HL-60 (cell line): Measurements from ENCODE around the gene ENOX1.

Experiments used
- POLR2AphosphoS5 ChIP-seq: IDR thresholded peaks from 2 replicates; pipeline ENCODE4 v1.6.1; 2012; ENCODE audit warnings: low read depth
- TF ChIP-seq, protein P1 (sequence below): IDR thresholded peaks from one replicate; pipeline ENCODE4 v1.5.1; 2011; ENCODE audit warnings: low read length, control low read depth, inconsistent platforms; ENCODE audit not compliant: insufficient read depth
- TF ChIP-seq, protein P2 (sequence below): IDR thresholded peaks from 2 replicates; pipeline ENCODE4 v1.6.1; 2012; ENCODE audit warnings: low read depth; ENCODE audit not compliant: insufficient replicate concordance

DNA sequence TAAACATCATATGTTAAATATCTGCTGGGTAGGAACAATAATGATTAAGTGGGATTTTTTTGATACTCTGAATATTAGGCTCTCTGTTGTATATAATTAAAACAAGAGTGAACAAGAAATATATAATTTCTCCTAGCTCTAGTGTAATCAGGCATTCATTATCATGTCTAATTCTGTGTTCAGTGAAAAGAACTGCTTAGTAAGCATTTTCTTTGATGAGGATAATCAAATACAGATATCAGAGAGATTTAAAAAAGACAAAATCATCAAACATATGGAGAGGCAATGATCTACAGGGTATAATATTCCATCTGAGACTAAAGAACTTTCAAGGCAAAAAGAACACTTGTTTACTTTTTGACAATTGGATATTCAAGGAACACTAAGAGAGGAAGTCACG lies 522.3 kb downstream of the ENOX1 start:
- TF ChIP-seq, protein P1, sequence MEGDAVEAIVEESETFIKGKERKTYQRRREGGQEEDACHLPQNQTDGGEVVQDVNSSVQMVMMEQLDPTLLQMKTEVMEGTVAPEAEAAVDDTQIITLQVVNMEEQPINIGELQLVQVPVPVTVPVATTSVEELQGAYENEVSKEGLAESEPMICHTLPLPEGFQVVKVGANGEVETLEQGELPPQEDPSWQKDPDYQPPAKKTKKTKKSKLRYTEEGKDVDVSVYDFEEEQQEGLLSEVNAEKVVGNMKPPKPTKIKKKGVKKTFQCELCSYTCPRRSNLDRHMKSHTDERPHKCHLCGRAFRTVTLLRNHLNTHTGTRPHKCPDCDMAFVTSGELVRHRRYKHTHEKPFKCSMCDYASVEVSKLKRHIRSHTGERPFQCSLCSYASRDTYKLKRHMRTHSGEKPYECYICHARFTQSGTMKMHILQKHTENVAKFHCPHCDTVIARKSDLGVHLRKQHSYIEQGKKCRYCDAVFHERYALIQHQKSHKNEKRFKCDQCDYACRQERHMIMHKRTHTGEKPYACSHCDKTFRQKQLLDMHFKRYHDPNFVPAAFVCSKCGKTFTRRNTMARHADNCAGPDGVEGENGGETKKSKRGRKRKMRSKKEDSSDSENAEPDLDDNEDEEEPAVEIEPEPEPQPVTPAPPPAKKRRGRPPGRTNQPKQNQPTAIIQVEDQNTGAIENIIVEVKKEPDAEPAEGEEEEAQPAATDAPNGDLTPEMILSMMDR, result no peak
- TF ChIP-seq POLR2AphosphoS5, result no peak
- TF ChIP-seq, protein P2, sequence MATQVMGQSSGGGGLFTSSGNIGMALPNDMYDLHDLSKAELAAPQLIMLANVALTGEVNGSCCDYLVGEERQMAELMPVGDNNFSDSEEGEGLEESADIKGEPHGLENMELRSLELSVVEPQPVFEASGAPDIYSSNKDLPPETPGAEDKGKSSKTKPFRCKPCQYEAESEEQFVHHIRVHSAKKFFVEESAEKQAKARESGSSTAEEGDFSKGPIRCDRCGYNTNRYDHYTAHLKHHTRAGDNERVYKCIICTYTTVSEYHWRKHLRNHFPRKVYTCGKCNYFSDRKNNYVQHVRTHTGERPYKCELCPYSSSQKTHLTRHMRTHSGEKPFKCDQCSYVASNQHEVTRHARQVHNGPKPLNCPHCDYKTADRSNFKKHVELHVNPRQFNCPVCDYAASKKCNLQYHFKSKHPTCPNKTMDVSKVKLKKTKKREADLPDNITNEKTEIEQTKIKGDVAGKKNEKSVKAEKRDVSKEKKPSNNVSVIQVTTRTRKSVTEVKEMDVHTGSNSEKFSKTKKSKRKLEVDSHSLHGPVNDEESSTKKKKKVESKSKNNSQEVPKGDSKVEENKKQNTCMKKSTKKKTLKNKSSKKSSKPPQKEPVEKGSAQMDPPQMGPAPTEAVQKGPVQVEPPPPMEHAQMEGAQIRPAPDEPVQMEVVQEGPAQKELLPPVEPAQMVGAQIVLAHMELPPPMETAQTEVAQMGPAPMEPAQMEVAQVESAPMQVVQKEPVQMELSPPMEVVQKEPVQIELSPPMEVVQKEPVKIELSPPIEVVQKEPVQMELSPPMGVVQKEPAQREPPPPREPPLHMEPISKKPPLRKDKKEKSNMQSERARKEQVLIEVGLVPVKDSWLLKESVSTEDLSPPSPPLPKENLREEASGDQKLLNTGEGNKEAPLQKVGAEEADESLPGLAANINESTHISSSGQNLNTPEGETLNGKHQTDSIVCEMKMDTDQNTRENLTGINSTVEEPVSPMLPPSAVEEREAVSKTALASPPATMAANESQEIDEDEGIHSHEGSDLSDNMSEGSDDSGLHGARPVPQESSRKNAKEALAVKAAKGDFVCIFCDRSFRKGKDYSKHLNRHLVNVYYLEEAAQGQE, result no peak
